ENCODE data around the gene PCCA. TPM values are rescaled to one million over a fixed set of nuclear protein-coding genes. Genes with fewer than 3 reads are reported as not detected.

The PCCA gene
- polyA plus RNA-seq, 1 of the 3 experiments (the other 2 are of a cell fraction), result 7.3 TPM

- Histone ChIP-seq H3K4me3 (ENCODE audit: low read depth in 2 of 2, low read length in 1 of 2) (no peak overlapping the region), H3K9ac (peak overlapping the region; percentile 21; the same call in 1 of the 2 replicates), H3K4me2 (no peak overlapping the region), H3K4me1 (ENCODE audit: control insufficient read depth in 1 of 2, insufficient read depth in 2 of 2, low read depth in 1 of 2, low read length in 1 of 2) (0 out of 4 replicates have a peak, but pooled peaks cover 0 to 5% of the 10 kb centered on the region in 2 experiments), H3K27me3 (ENCODE audit: insufficient read depth) (no peaks in the 10 kb centered on the region), H3F3A (replicated peaks; ENCODE audit: insufficient read depth) (peaks cover 3% of the 10 kb centered on the region), H3K9me2 (no peaks in the 10 kb centered on the region), H3K9me3 (no peaks in the 10 kb centered on the region), H3K79me2 (ENCODE audit: insufficient read depth) (no peaks in the 10 kb centered on the region), H3K36me3 (replicated peaks in 1 of 2; ENCODE audit: control insufficient read depth in 1 of 2, insufficient read depth in 2 of 2, low read length in 1 of 2) (peaks cover 0 to 9% of the 10 kb centered on the region in 2 experiments), H2AFZ (ENCODE audit: low read depth) (no peak overlapping the region), H3K27ac (ENCODE audit: low read depth in 2 of 2, low read length in 1 of 2) (peak overlapping the region in 1 of 2 experiments; percentile 67; a peak in 3 of 4 replicates), H4K20me1 (ENCODE audit: insufficient read depth) (no peaks in the 10 kb centered on the region)
- DNase-seq, result no peak
- TF ChIP-seq NRF1 (IDR thresholded peaks at IDR 0.05; ENCODE audit: low read depth, low read length) (no peak), POLR2AphosphoS5 (IDR thresholded peaks at IDR 0.05; ENCODE audit: low read depth, low read length) (no peak), ZBTB33 (IDR thresholded peaks at IDR 0.05; ENCODE audit: borderline replicate concordance, low read depth) (no peak), RAD21 (IDR thresholded peaks at IDR 0.05; ENCODE audit: low read length) (no peak), ELF1 (IDR thresholded peaks at IDR 0.05) (no peak), SIN3A (IDR thresholded peaks at IDR 0.05; ENCODE audit: borderline replicate concordance, low read depth, low read length) (no peak)
- TF ChIP-seq, protein P1, sequence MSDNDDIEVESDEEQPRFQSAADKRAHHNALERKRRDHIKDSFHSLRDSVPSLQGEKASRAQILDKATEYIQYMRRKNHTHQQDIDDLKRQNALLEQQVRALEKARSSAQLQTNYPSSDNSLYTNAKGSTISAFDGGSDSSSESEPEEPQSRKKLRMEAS (IDR thresholded peaks at IDR 0.05; ENCODE audit: low read depth), result no peak
- POLR2A ChIA-PET, result no interaction called here
- CTCF ChIA-PET, result no interaction called here
These were observed 344.6 kb downstream of the PCCA start for GRCh38 chr13:100433475-100433874.

DNA sequence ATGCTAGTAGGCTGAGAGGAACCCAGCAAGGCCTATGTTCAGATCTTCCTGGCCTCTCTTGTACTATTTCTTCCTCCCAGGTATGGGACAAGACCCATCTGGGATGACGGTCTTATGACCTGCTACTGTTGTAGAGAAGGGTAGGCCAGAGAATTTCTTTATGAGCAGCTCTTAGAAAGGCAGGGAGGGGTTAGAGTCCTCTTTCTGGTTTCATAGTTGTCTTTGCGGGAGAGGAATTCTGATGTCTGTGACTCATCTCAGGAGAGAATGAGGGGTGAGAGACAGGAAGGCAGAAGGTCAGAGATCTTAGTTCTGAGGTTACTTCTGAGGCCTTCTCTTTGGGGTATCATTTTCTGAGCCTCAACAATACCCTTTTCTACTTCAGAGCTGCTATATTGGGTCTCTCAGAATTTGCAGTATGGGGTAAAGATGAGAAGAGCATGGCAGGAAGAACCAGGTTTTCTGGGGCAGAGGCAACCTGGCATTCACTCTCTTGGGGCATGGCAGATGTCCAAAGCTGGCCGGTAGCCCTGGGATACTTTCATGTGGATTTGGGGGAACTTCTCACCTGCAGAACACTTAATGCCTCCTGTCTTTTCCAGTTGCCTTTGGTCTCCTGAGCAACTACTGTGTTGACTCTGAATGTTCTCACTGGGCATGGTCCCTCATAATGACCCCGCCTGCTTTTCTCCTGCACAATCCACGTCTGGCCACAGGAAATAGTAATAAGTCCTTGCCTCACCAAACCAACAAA lies 345.3 kb downstream of the PCCA start:
- H3K9me2 ChIP-seq, result no peaks in the 10 kb centered on the region
- H3K79me2 ChIP-seq (ENCODE audit: insufficient read depth), result no peaks in the 10 kb centered on the region
- no peaks in the 10 kb centered on the region for H3K9me3 ChIP-seq
- H3K4me3 ChIP-seq (ENCODE audit: low read depth in 2 of 2, low read length in 1 of 2), result no peak overlapping the region
- no peak for DNase-seq
- no peaks in the 10 kb centered on the region for H4K20me1 ChIP-seq (ENCODE audit: insufficient read depth)
- peaks cover 0 to 5% of the 10 kb centered on the region in 2 experiments; a peak in 1 of 4 replicates for H3K4me1 ChIP-seq (ENCODE audit: control insufficient read depth in 1 of 2, insufficient read depth in 2 of 2, low read depth in 1 of 2, low read length in 1 of 2)
- H3F3A ChIP-seq (replicated peaks; ENCODE audit: insufficient read depth), result peaks cover 6% of the 10 kb centered on the region
- peaks cover 0 to 9% of the 10 kb centered on the region in 2 experiments for H3K36me3 ChIP-seq (replicated peaks in 1 of 2; ENCODE audit: control insufficient read depth in 1 of 2, insufficient read depth in 2 of 2, low read length in 1 of 2)
- POLR2A ChIA-PET, result no interaction called here
- H3K27me3 ChIP-seq (ENCODE audit: insufficient read depth), result no peaks in the 10 kb centered on the region
- H3K27ac ChIP-seq (ENCODE audit: low read depth in 2 of 2, low read length in 1 of 2), result peak overlapping the region; percentile 44 to 67; a peak in 3 of 4 replicates
- peak overlapping the region; percentile 21; the same call in 1 of the 2 replicates for H3K9ac ChIP-seq
- 66% methylated on average over 4 of the region's 5 CpGs for WGBS (ENCODE audit: low lambda C conversion rate)
- peak overlapping the region; percentile 12; the same call in 1 of the 2 replicates for H3K4me2 ChIP-seq
- CTCF ChIA-PET, result no interaction called here
- H2AFZ ChIP-seq (ENCODE audit: low read depth), result no peak overlapping the region
- TF ChIP-seq FOXJ3 (CRISPR knock-in tag; IDR thresholded peaks at IDR 0.05) (no peak), RAD21 (IDR thresholded peaks at IDR 0.05; ENCODE audit: low read length) (no peak), POLR2AphosphoS5 (IDR thresholded peaks at IDR 0.05; ENCODE audit: low read depth, low read length) (no peak), EP300 (IDR thresholded peaks at IDR 0.05; ENCODE audit: borderline replicate concordance in 1 of 2, low read depth in 1 of 2, low read length in 1 of 2) (0 out of 4 replicates have a peak, but pooled peaks of 1 of the 2 experiments have one; percentile 30), GABPA (IDR thresholded peaks at IDR 0.05; ENCODE audit: low read depth) (no peak), JUND (IDR thresholded peaks at IDR 0.05) (peak; percentile 60), ZBTB33 (IDR thresholded peaks at IDR 0.05; ENCODE audit: borderline replicate concordance, low read depth) (no peak), CHD2 (IDR thresholded peaks at IDR 0.05; ENCODE audit: low read length, partially characterized antibody) (no peak), ELF1 (IDR thresholded peaks at IDR 0.05) (no peak), TCF12 (IDR thresholded peaks at IDR 0.05) (peak; percentile 65), FOSL2 (IDR thresholded peaks at IDR 0.05; ENCODE audit: borderline replicate concordance, low read depth) (peak; percentile 73), RXRA (IDR thresholded peaks at IDR 0.05; ENCODE audit: borderline replicate concordance, low read depth) (peak; percentile 44; the same call in 1 of the 2 replicates), MEF2A (IDR thresholded peaks at IDR 0.05; ENCODE audit: borderline replicate concordance, low read depth) (no peak), NFIC (IDR thresholded peaks at IDR 0.05; ENCODE audit: borderline replicate concordance) (peak; percentile 43; the same call in 1 of the 2 replicates)
- TF ChIP-seq, protein P2, sequence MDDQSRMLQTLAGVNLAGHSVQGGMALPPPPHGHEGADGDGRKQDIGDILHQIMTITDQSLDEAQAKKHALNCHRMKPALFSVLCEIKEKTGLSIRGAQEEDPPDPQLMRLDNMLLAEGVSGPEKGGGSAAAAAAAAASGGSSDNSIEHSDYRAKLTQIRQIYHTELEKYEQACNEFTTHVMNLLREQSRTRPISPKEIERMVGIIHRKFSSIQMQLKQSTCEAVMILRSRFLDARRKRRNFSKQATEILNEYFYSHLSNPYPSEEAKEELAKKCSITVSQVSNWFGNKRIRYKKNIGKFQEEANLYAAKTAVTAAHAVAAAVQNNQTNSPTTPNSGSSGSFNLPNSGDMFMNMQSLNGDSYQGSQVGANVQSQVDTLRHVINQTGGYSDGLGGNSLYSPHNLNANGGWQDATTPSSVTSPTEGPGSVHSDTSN (IDR thresholded peaks at IDR 0.05), result peak; percentile 38
- TF ChIP-seq, protein P3, sequence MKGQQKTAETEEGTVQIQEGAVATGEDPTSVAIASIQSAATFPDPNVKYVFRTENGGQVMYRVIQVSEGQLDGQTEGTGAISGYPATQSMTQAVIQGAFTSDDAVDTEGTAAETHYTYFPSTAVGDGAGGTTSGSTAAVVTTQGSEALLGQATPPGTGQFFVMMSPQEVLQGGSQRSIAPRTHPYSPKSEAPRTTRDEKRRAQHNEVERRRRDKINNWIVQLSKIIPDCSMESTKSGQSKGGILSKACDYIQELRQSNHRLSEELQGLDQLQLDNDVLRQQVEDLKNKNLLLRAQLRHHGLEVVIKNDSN (IDR thresholded peaks at IDR 0.05; ENCODE audit: borderline replicate concordance, low read depth), result no peak
